IPS-NIHi7 (cell line): ENCODE measurements around the gene UBL4B.
A peak's percentile ranks its signal among the peaks of the same experiment; 100 is the strongest.

ENCODE experiments used
- DNase-seq: peaks from one replicate; pipeline ENCODE4 v3.0.0; 2012; ENCODE audit warnings: mixed read lengths; ENCODE audit errors: extremely low spot score

Gene UBL4B

GRCh38 chr1:110084227-110085078, 27.8 kb upstream of the UBL4B start:
- no peak for DNase-seq

- DNase-seq = no peak
These were observed 26.6 kb upstream of the UBL4B start for GRCh38 chr1:110085671-110086070.

- no peak for DNase-seq
These were observed 25.3 kb upstream of the UBL4B start for GRCh38 chr1:110086961-110087360.

- DNase-seq = peak; percentile 83
These were observed 24.2 kb upstream of the UBL4B start for GRCh38 chr1:110087812-110088738.

GRCh38 chr1:110088739-110089316, 23.4 kb upstream of the UBL4B start:
- DNase-seq = no peak

- no peak for DNase-seq
These were observed 22.5 kb upstream of the UBL4B start for GRCh38 chr1:110089561-110090275.

GRCh38 chr1:110091381-110091780, 20.9 kb upstream of the UBL4B start:
- DNase-seq = no peak

GRCh38 chr1:110091791-110092190, 20.5 kb upstream of the UBL4B start:
- DNase-seq = no peak

GRCh38 chr1:110092991-110093390, 19.3 kb upstream of the UBL4B start:
- DNase-seq = no peak

- no peak for DNase-seq
These were observed 17.1 kb upstream of the UBL4B start for GRCh38 chr1:110094931-110095654.

GRCh38 chr1:110097507-110098221, 14.6 kb upstream of the UBL4B start:
- DNase-seq = no peak

- no peak for DNase-seq
These were observed 13.8 kb upstream of the UBL4B start for GRCh38 chr1:110098222-110099026.

- DNase-seq = no peak
These were observed 11.9 kb upstream of the UBL4B start for GRCh38 chr1:110100335-110100734.

- DNase-seq = no peak
These were observed 10.2 kb upstream of the UBL4B start for GRCh38 chr1:110102081-110102480.

- DNase-seq = peak; percentile 95
These were observed 6.0 kb upstream of the UBL4B start for GRCh38 chr1:110106013-110106941.

GRCh38 chr1:110107867-110108469, 4.3 kb upstream of the UBL4B start:
- no peak for DNase-seq

GRCh38 chr1:110111081-110111480, 1.2 kb upstream of the UBL4B start:
- no peak for DNase-seq

GRCh38 chr1:110112656-110113055, 413 bp downstream of the UBL4B start:
- DNase-seq = no peak
